Measurements from ENCODE around the gene RASGRF1.

The RASGRF1 gene

DNA sequence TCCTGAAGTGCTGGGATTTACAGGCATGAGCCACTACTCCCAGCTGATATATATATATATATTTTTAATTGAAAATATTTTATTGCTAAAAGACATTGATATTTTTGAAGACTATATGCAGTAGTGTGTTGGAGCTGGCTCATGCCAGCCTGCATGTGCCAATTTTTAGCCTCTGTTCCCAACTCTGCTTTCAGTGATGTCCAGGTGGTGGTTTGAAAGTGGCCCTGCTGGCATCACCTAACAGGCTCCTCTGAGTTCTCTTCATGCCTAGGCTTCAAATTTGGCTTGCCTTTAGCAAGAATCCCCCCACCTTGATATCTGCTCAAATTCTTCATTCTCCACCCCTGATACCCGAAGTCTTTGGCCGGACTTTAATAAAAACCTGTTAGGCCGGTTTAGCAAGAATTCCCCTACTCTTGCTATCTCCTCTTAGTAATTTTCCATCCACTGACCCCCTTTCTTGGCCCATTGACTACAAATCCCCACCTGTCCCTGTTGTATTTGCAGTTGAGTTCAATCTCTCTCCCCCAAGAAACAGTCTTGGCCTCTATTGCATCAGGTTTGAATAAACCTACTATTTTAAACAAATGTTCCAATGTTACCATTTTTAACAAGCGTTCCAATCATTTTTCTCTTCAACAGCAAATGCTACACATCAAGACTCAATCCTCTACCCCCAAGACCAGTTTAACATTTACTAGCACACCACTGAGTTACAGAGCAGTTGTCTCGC is 121.9 kb downstream of the RASGRF1 start:
- Histone ChIP-seq H2AFZ (ENCODE audit: low read depth) (no peak overlapping the region), H3K27ac (no peak overlapping the region), H3K4me1 (ENCODE audit: low read depth, poor library complexity, severe bottlenecking) (no peaks in the 10 kb centered on the region), H3K4me2 (no peak overlapping the region), H3K9ac (no peak overlapping the region), H3K4me3 (IDR thresholded peaks at IDR 0.05; ENCODE audit: insufficient read depth, low read depth, low read length) (no peak overlapping the region), H3K27me3 (ENCODE audit: insufficient read depth, low read depth) (no peaks in the 10 kb centered on the region), H3K36me3 (ENCODE audit: insufficient read depth) (no peaks in the 10 kb centered on the region), H3K79me2 (ENCODE audit: insufficient read depth, low read depth) (no peaks in the 10 kb centered on the region), H4K20me1 (ENCODE audit: insufficient read depth) (no peaks in the 10 kb centered on the region)
- no peak for TF ChIP-seq CTCF (conservative IDR thresholded peaks at IDR 0.05; ENCODE audit: low read depth, low read length)

- no peaks in the 10 kb centered on the region for H4K20me1 ChIP-seq (ENCODE audit: insufficient read depth)
- H3K9ac ChIP-seq: no peak overlapping the region
- H3K27ac ChIP-seq: no peak overlapping the region
- H3K4me1 ChIP-seq (ENCODE audit: low read depth, poor library complexity, severe bottlenecking): no peaks in the 10 kb centered on the region
- no peaks in the 10 kb centered on the region for H3K79me2 ChIP-seq (ENCODE audit: insufficient read depth, low read depth)
- no peak overlapping the region for H3K4me2 ChIP-seq
- no peak overlapping the region for H2AFZ ChIP-seq (ENCODE audit: low read depth)
- no peak overlapping the region for H3K4me3 ChIP-seq (IDR thresholded peaks at IDR 0.05; ENCODE audit: insufficient read depth, low read depth, low read length)
- H3K36me3 ChIP-seq (ENCODE audit: insufficient read depth): no peaks in the 10 kb centered on the region
- TF ChIP-seq CTCF (conservative IDR thresholded peaks at IDR 0.05; ENCODE audit: low read depth, low read length): no peak
- no peaks in the 10 kb centered on the region for H3K27me3 ChIP-seq (ENCODE audit: insufficient read depth, low read depth)
These were observed 122.5 kb downstream of the RASGRF1 start for GRCh38 chr15:78968114-78968513.

- Histone ChIP-seq H2AFZ (ENCODE audit: low read depth) (no peak overlapping the region), H3K9ac (no peak overlapping the region), H3K27ac (no peak overlapping the region), H3K79me2 (ENCODE audit: insufficient read depth, low read depth) (no peaks in the 10 kb centered on the region), H3K4me2 (no peak overlapping the region), H4K20me1 (ENCODE audit: insufficient read depth) (no peaks in the 10 kb centered on the region), H3K27me3 (ENCODE audit: insufficient read depth, low read depth) (no peaks in the 10 kb centered on the region), H3K4me3 (IDR thresholded peaks at IDR 0.05; ENCODE audit: insufficient read depth, low read depth, low read length) (no peak overlapping the region), H3K4me1 (ENCODE audit: low read depth, poor library complexity, severe bottlenecking) (no peaks in the 10 kb centered on the region), H3K36me3 (ENCODE audit: insufficient read depth) (no peaks in the 10 kb centered on the region)
- TF ChIP-seq CTCF (conservative IDR thresholded peaks at IDR 0.05; ENCODE audit: low read depth, low read length): no peak
These were observed 130.3 kb downstream of the RASGRF1 start for GRCh38 chr15:78960308-78960707.

DNA sequence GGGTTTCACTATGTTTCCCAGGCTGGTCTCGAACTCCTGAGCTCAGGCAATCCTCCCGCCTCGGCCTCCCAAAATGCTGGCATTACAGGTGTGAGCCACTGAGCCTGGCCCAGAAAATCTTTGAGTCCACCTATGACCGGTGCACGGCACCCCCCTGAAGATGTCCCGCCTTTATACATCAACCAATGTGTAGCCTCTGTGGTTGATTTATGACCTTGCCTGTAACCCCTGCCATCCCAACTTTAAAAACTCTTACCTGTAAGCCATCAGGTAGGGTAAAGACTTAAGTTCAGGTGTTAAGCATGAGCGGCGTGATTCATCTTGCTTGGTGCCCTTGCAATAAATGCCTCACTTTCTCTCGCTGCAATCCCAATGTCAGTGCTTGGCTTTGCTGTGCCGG is 131.2 kb downstream of the RASGRF1 start:
- TF ChIP-seq CTCF (conservative IDR thresholded peaks at IDR 0.05; ENCODE audit: low read depth, low read length): no peak
- H3K4me1 ChIP-seq (ENCODE audit: low read depth, poor library complexity, severe bottlenecking): no peaks in the 10 kb centered on the region
- H2AFZ ChIP-seq (ENCODE audit: low read depth): no peak overlapping the region
- H3K36me3 ChIP-seq (ENCODE audit: insufficient read depth): no peaks in the 10 kb centered on the region
- no peaks in the 10 kb centered on the region for H4K20me1 ChIP-seq (ENCODE audit: insufficient read depth)
- no peak overlapping the region for H3K4me2 ChIP-seq
- H3K9ac ChIP-seq: no peak overlapping the region
- H3K79me2 ChIP-seq (ENCODE audit: insufficient read depth, low read depth): no peaks in the 10 kb centered on the region
- H3K27ac ChIP-seq: no peak overlapping the region
- H3K27me3 ChIP-seq (ENCODE audit: insufficient read depth, low read depth): no peaks in the 10 kb centered on the region
- H3K4me3 ChIP-seq (IDR thresholded peaks at IDR 0.05; ENCODE audit: insufficient read depth, low read depth, low read length): no peak overlapping the region
